Mammary epithelial cell (primary cell): ENCODE measurements around the gene STRN4.

ENCODE experiments used
- CTCF ChIP-seq, 2 donors: IDR thresholded peaks in 1 of 2; conservative IDR thresholded peaks in 1 of 2; 2 replicates each; pipeline ENCODE4 v1.5.1; 2011 to 2012; ENCODE audit warnings: inconsistent platforms in 2 of 2, low read length in 2 of 2, mild to moderate bottlenecking in 2 of 2, control low read depth in 1 of 2, low read depth in 1 of 2; ENCODE audit not compliant: insufficient read depth in 1 of 2; ENCODE audit errors: extremely low read depth in 1 of 2
- EZH2 ChIP-seq: IDR thresholded peaks from 2 replicates; pipeline ENCODE4 v1.6.1; 2012; ENCODE audit warnings: low read length, inconsistent platforms, borderline replicate concordance

DNA sequence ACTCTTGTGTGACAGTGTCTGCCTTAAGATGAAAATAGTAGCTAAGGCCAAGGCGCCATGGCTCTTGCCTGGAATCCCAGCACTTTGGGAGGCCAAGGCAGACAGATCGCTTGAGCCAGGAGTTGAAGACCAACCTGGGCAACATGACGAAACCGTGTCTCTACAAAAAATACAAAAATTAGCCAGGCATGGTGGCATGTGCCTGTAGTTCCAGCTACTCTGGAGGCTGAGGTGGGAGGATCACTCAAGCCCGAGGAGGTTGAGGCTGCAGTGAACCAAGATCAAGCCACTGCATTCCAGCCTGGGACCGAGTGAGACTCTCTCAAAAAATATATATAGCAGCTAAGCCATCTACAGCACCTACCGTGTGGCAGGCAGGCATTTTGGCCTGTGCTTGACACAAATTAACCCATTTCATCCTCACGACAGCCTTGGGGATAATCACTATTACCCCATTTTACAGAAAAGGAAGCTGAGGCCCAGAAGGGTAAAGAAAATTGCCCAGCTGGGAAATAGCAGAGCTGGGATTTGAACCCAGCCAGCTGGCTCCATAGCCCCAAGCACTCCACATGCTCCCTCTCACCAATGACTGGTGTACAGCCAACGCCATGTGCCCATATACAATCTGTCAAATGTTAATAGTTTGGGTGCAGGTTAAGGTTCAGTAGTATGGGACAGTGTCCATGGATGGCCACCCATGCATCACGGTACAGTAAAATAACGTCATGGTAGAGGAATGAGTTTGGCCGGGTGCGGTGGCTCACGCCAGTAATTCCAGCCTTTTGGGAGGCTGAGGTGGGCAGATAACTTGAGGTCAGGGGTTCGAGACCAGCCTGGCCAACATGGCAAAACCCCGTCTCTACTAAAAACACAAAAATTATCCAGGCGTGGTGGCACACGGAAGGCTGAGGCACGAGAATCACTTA is 39.1 kb upstream of the STRN4 start:
- TF ChIP-seq CTCF (conservative IDR thresholded peaks at IDR 0.05 in 1 of 2, IDR thresholded peaks at IDR 0.05 in 1 of 2; ENCODE audit: extremely low read depth in 1 of 2, insufficient read depth in 1 of 2, low read depth in 1 of 2, low read length in 2 of 2) (no peak), EZH2 (no peak)
